ENCODE measurements around the gene CETP. TPM values are rescaled to one million over a fixed set of nuclear protein-coding genes. Genes with fewer than 3 reads are reported as not detected.

CETP gene
- total and polyA plus RNA-seq, 2 of the 8 experiments (the other 6 are each of a cell fraction or from before 2014, with no cell fraction given) = not detected

GRCh38 chr16:56988948-56989945, 27.5 kb downstream of the CETP start, which contains the start of gene NLRC5 (continued):
- TF ChIP-seq SUZ12 (IDR thresholded peaks at IDR 0.05; ENCODE audit: low read length) (peak; percentile 38; the same call in 1 of the 2 replicates), TAF7 (optimal IDR thresholded peaks at IDR 0.05; ENCODE audit: borderline replicate concordance, low read depth, low read length) (peak; percentile 68), PHF8 (conservative IDR thresholded peaks at IDR 0.05; ENCODE audit: low read depth, low read length) (peak; percentile 40), JUND (IDR thresholded peaks at IDR 0.05; ENCODE audit: low read length) (no peak), SIX5 (IDR thresholded peaks at IDR 0.05; ENCODE audit: low read depth, low read length) (no peak), NRF1 (IDR thresholded peaks at IDR 0.05; ENCODE audit: low read depth, low read length) (no peak), POLR2A (IDR thresholded peaks at IDR 0.05; ENCODE audit: control extremely low read depth in 1 of 2, low read depth in 2 of 2, low read length in 2 of 2) (no peak), RBBP5 (IDR thresholded peaks at IDR 0.05; ENCODE audit: borderline replicate concordance, low read depth, low read length) (peak; percentile 86; the same call in 1 of the 2 replicates), KDM5A (IDR thresholded peaks at IDR 0.05; ENCODE audit: low read length) (no peak), TCF12 (IDR thresholded peaks at IDR 0.05; ENCODE audit: low read depth, low read length) (no peak), JUN (IDR thresholded peaks at IDR 0.05; ENCODE audit: low read depth, low read length) (no peak), BCL11A (IDR thresholded peaks at IDR 0.05; ENCODE audit: low read depth in 2 of 2, low read length in 2 of 2) (no peak), YY1 (IDR thresholded peaks at IDR 0.05; ENCODE audit: low read depth, low read length) (no peak), EGR1 (IDR thresholded peaks at IDR 0.05; ENCODE audit: borderline replicate concordance, low read depth, low read length) (0 out of 2 replicates have a peak, but pooled peaks have one; percentile 52), GABPA (IDR thresholded peaks at IDR 0.05; ENCODE audit: borderline replicate concordance, insufficient read depth, low read length) (no peak), BRCA1 (IDR thresholded peaks at IDR 0.05; ENCODE audit: low read depth, low read length) (no peak), POU5F1 (IDR thresholded peaks at IDR 0.05; ENCODE audit: low read depth, low read length) (no peak), RAD21 (IDR thresholded peaks at IDR 0.05 in 1 of 2, conservative IDR thresholded peaks at IDR 0.05 in 1 of 2; ENCODE audit: low read depth in 2 of 2, low read length in 2 of 2) (no peak)
